Non-pigmented ciliary epithelial cell (primary cell): ENCODE data around the gene TBXA2R.
"Not testable (repeated sequence)": the region's sequence is repeated elsewhere in the genome, so short reads cannot be mapped to it uniquely, and the experiment has no call there.

Experiments
- DNase-seq: peaks from one replicate; pipeline ENCODE4 v3.0.0-alpha.2; 2010; ENCODE audit warnings: low read depth

Gene TBXA2R

DNA sequence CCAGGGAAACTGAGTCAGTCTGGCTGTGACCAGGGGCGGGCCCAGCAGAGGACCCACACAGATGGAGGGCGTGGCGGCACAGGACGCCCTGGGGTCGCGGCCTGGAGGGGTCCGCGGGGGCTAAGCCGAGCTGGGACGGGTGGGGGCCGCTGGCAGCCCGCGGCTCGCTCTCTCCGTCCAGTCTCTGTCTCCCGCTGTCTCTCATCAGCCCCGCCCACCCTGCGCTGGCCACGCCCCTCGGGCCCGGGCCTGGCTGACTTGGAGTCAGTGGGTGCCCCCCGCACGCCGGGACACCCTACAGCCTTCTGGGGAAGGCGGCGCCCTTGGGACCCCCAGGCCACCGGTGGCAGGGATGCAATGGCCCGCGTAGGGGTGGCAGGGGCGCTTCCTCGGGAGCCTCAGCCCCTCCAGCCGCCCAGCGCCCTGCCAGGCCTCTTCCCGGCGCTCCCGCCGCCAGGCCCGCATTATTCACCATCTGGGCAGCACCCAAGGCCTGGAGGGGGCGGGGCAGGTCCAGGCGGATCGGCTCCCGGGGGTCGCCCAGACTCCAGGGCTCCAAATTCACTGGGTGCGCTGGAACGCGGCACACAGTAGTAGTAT, at the start of gene TBXA2R:
Gene TBXA2R, minus strand, starts transcription at position 186 of the 600 bp plus-strand sequence. CDS start 6,241 bp downstream, outside the sequence.
- DNase-seq = no peak

DNA sequence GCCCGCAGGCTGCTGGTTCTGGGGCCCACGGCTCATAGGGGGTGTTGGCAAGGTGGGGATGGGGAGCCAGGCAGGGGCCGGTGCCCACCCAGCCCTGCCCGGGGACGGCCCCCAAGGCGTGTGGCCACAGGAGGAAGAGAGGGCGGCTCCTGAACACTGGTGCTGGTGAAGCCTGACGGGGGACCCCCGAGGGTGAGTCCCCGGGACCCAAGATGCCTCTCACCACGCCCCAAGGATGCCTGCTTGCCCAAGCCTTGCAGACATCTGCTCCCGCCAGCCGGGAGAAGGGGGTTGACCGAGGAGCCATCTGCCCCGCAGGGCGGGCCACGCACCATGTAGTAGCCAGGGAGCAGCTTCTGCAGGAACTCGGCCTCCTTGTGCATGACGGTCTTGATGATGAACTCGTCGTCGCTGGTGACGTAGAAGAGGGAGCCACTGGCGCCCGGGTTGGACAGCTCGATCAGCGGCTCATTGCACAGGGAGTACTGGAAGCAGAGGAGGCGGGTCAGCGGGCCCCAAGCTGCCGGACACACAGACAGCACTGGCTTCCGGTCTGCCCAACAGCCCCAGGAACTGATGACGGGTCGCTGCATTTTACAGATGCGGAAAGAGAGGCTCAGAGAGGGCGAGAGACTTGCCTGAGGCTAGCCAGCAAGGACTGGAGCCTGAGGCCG, 49.5 kb upstream of the TBXA2R start:
- DNase-seq = no peak

DNA sequence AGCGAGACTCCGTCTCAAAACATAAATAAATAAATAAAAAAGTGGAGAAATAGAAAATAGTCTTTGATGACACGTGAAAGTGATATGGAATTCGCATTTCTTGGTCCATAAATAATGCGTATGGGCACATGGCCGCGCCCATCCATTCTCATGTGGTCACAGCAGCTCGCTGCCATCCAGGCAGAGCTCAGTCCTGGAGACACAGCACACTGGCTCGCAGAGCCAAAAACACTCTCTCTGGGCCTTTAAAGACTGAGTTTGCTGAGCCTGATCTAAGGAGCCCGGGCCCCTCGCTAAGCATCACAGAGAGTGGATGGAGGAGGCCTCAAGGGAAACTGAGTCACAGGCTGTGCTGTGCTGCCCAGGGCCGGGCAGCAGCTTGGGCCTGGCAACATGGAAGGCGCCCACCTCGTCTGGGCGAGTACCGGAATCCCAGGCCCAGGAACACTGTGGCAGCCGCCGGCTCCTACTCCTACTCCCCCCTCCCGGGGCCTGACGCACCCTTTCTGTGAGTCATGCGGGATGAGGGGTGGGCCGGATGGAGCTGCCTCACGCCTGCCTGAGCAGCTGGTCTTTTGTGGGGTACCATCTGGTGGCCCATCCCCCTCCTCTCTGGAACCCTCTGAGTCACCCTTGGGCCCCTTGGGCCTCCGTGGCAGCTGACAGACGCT, 48.9 kb upstream of the TBXA2R start:
- peak; percentile 84 for DNase-seq

DNA sequence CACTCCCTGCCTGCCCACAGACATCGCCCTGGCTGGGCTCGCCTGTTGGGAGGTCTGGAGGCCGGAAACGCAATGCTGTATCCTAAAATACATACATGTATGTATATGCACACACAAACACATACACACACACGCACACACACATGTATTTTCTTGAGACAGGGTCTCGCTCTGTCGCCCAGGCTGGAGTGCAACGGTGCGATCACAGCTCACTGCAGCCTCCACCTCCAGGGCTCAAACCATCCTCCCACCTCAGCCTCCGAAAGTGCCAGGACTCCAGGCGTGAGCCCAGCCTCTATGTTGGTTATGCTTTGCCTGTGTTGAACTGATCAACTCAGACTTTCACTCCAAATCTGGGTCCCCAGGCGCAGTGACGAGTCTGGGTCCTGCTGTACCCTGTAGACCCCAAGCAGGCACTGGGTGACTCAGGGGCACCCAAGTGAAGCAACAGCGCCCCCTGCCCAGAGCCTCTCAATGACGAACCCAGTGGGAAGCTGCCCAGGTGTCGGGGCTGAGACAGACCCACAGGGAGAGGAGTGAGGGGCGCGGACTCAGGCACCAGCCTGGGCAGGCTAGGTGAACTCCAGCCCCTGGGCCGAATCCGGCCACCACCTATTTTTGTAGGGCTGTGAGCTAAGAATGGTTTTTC, 47.3 kb upstream of the TBXA2R start:
- no peak for DNase-seq

DNA sequence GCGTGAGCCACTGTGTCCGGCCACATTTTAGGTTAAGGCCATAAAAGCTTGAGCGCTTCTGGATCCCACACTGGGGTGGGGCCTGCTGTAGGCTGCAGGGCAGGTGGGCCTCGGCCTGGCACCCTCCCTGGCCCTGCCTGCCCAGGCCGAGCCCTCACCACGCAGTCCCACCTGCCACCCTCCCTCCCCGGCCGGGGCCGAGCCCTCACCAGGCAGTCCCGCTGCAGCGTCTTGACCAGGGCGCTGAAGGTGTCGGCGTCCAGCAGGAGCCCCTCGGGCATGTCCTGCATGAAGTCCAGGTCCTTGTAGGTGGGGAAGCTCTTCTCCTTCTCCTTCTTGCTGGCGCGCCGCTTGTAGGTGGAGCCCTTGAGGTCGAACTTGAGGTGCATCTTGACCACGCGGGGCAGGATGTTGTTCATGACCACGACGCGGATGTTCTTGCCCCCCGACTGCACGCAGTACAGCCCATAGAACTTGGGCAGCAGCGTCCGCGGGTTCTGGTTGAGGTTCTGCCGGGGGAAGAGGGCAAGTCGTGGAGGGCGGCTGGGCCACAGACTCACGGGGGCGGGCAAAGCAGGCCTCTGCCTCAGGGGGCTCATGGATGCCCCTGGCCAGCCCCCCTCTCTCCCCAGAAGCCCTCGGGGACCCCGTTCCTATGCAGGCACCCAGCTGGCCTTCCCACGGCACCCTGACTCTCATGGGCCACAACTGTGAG, 46.6 kb upstream of the TBXA2R start:
- no peak for DNase-seq

- no peak for DNase-seq
Observed at GRCh38 chr19:3652422-3652821, 45.7 kb upstream of the TBXA2R start.

- no peak for DNase-seq
Observed at GRCh38 chr19:3651684-3652083, 45.0 kb upstream of the TBXA2R start.

GRCh38 chr19:3649888-3650287, 43.2 kb upstream of the TBXA2R start:
- no peak for DNase-seq

GRCh38 chr19:3648037-3648905, 41.6 kb upstream of the TBXA2R start:
- DNase-seq = no peak

DNA sequence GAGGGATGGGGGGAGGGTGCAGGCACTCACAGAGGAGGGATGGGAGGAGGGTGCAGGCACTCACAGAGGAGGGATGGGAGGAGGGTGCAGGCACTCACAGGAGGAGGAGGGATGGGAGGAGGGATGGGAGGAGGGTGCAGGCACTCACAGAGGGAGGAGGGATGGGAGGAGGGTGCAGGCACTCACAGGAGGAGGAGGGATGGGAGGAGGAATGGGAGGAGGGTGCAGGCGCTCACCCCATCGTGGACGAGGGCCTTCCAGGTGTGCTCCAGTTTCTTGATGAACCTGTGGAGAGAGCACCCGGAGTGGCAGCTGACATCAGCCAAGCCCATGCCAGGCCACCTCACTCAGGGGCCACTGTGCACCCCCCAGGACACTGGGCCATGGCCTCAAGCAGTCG, 40.4 kb upstream of the TBXA2R start:
- DNase-seq = not testable (repeated sequence)

DNA sequence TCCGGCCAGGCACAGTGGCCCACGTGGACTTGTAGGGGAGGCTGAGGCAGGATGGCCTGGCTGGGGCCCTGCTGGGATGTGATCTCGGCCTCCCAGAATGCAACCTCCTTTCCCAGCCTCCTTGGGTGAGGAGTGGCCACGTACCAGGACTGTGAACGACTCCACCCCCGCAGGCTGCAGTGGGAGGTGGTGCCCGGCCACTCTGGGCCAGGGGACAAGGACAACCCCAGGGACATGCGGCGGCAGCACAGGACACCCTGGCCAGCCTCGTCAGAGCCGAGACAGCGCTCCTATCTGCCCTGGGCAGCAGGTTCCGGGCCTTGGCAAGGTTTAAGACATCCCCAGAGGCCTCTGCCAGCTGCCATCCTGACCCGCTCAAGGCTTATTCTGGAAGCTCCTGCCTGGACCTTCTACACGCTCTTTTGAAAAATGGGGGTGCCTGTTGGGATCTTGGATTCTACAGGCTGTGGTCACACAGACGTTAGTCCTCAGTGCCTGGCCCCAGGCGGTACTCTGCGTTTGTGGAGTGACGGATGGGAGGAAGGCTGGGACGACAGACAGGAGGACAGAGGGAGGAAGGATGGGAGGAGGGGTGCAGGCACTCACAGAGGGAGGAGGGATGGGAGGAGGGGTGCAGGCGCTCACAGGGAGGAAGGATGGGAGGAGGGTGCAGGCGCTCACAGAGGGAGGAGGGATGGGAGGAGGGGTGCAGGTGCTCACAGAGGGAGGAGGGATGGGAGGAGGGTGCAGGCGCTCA, 39.8 kb upstream of the TBXA2R start:
- DNase-seq = no peak

DNA sequence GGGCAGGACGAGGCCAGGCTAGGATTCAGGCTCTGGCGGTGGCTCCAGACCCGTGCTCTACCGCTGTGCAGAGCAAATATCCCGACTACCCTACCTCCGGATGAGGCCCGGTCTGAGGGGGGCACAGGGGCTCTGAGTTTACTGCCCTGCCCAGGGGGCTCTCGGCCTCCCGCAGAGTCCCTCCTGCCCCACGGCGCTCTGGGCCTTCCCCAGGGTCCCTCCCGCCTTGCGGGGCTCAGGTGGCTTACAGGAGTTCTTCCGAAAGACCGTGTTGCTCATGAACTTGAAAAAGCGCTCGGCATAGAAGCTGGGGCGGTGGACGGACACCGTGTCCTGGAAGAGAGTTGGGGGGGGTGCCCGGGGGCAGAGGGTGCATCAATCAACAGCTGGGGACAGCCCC, 39.1 kb upstream of the TBXA2R start:
- no peak for DNase-seq

DNA sequence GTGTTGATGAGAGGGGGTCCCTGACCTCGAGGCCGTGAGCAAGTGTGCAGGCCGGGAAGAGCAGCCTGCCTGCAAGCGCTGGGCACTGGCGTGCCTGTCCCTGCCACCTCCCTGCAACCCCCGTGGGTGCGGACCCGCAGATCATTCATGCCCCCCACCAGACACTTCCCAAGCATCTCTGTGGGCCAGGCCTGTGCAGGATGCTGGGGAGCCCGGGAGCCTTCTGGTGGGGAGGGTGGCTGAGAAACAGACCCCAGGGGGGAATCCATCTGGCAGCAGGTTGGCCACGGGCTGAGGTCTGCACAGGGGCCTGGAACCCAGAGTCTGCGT, 38.4 kb upstream of the TBXA2R start:
- no peak for DNase-seq

- DNase-seq = no peak
Observed at GRCh38 chr19:3644351-3645066, 37.8 kb upstream of the TBXA2R start.

DNA sequence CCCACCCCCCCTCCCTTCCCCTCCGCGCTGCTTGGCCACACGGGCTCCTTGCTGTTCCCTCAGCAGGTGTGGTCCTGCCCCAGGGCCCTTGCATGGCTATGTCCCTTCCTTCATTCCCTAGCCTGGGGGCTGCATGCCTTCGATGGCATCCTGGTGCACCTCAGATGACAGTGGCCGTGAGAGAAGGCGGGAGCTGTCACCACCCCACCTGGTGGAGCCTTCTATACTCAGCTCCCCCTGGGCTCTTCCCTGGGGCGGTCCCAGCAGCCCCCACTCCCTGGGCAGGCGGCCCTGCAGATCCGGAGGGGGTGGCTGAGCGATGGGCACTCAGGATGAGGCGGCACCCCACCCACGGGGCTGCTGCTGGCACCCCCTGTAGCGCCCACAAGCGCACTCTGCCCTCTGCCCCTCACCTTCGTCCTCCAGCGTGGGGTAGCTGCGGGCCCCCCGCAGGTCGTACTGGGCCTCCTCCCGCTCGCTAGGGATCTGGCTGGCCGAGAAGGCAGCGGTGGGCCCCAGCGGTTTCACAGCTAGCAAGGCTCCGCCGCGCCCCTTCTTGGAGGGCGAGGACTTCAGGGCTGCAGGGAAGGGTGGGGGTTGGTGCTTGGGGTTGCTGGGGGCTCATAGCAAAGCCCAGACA, 37.1 kb upstream of the TBXA2R start:
- DNase-seq = no peak

DNA sequence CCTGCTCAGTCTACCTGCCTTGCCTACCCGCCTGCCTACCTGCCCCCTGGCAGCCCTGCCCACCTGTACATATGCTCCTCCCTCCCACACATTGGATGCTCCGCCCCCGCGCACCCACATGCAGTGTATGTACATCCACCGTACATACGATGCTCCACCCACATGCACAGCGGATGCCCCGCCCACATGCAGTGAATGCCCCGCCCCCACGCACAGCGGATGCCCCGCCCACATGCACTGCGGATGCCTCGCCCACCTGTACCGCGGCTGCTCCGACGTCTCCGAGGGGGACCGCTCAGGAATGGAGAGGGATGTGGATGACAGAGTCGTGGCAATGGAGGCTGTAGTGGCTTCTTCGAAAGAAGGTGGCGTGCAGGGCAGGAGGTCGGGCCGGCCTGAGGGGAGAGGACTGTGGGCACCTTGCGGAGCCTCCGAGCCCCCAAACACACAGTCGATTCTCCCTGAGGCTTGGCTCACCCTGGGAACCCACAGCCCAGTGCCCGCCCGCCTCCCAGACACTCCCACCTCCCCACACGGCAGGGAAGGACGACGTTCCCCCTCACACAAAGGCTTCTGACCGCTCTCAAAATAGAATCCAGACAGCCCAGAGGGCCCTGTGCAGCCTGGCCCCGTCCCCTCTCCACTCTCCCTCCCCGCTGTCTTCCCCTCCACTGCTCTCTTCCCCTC, 36.5 kb upstream of the TBXA2R start:
- DNase-seq = no peak

DNA sequence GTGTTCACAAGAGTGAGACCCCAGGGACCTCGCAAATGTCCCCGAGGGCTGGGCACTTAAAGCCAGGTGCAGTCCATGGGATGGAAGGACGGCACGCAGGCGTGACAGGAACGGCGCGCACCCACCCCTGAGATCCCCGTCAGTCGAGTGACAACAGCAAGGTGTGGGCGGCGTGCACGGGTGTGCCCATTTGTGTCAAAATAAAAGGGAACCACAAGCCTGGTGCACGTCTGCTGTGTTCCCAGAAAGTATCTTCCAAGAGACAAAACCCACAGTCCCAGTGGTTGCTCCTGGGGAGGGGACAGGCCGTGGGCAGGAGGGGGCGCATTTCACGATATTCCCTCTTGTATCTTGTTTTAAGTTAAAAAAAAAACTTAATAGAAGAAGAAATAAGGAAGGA, 35.6 kb upstream of the TBXA2R start:
- no peak for DNase-seq

- no peak for DNase-seq
Observed at GRCh38 chr19:3641515-3642269, 35.0 kb upstream of the TBXA2R start.
